GM10266 (cell line): ENCODE data around the gene STRAP.

Experiments used
- DNase-seq: peaks from one replicate; pipeline ENCODE4 v3.0.0; 2012; ENCODE audit errors: extremely low spot score
- TF ChIP-seq, protein P1 (sequence below): IDR thresholded peaks from 2 replicates; pipeline ENCODE4 v1.5.1; 2012; ENCODE audit warnings: mild to moderate bottlenecking, low read depth; ENCODE audit not compliant: control insufficient read depth, insufficient read depth; ENCODE audit errors: missing control alignments

Gene STRAP, protein sequence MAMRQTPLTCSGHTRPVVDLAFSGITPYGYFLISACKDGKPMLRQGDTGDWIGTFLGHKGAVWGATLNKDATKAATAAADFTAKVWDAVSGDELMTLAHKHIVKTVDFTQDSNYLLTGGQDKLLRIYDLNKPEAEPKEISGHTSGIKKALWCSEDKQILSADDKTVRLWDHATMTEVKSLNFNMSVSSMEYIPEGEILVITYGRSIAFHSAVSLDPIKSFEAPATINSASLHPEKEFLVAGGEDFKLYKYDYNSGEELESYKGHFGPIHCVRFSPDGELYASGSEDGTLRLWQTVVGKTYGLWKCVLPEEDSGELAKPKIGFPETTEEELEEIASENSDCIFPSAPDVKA

GRCh38 chr12:15882118-15882971 lies at the start of gene STRAP:
Gene STRAP, plus strand, starts transcription at chr12:15882387. Its CDS starts 321 bp downstream, at chr12:15882708.
- TF ChIP-seq, protein P1, sequence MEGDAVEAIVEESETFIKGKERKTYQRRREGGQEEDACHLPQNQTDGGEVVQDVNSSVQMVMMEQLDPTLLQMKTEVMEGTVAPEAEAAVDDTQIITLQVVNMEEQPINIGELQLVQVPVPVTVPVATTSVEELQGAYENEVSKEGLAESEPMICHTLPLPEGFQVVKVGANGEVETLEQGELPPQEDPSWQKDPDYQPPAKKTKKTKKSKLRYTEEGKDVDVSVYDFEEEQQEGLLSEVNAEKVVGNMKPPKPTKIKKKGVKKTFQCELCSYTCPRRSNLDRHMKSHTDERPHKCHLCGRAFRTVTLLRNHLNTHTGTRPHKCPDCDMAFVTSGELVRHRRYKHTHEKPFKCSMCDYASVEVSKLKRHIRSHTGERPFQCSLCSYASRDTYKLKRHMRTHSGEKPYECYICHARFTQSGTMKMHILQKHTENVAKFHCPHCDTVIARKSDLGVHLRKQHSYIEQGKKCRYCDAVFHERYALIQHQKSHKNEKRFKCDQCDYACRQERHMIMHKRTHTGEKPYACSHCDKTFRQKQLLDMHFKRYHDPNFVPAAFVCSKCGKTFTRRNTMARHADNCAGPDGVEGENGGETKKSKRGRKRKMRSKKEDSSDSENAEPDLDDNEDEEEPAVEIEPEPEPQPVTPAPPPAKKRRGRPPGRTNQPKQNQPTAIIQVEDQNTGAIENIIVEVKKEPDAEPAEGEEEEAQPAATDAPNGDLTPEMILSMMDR: no peak
- peak; percentile 90 for DNase-seq

DNA sequence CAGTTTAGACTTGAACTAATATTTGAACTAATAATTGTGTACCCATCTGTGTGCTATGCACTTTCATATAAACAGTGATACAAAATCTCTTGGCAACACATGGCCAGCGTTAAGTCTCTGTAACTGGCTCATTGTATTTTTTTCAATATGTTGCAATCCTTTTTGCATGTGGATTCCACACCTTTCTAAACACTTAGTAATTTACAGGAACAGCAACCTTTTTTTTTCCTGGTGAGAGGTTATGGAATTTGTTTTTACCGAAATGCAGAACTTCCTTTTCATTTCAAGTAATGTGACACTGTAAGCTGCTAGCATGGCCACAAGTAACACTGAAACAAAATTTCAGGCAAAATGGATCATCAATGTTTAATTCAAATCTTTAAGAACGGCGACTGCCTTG lies 47.6 kb upstream of the STRAP start:
- DNase-seq: no peak
- TF ChIP-seq, protein P1: no peak

DNA sequence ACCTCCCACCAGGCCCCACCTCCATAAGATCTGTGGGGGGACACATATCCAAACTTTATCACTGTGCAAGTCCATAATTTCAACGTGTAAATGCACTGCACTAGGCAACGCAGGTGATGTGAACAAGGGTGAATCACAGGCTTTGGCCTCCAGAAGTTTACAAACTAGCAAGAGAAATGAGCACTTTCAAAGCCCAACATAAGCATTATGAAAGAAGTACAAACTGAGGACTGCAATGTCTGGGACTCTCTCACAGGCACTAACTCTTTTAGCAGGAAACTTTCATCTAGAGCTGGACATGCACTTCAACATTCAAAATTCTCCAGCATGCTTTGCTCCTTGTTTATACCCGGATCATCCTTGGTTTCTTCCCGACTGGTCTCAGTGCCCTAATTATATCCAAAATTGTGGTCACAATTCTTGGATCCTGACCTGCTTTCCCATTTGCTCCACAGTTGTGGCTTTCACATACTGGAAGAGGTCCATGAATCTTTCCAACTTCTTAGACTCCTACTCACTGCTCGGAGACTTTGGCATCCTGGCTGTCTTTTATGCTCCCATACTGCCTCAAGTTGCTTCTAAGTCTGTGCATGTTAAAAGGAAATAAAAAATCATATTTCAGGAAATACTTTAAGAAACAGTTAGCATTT lies 44.9 kb upstream of the STRAP start:
- DNase-seq: no peak
- TF ChIP-seq, protein P1: no peak

- no peak for DNase-seq
- TF ChIP-seq, protein P1: no peak
These were observed 43.1 kb upstream of the STRAP start for GRCh38 chr12:15839041-15839440.

DNA sequence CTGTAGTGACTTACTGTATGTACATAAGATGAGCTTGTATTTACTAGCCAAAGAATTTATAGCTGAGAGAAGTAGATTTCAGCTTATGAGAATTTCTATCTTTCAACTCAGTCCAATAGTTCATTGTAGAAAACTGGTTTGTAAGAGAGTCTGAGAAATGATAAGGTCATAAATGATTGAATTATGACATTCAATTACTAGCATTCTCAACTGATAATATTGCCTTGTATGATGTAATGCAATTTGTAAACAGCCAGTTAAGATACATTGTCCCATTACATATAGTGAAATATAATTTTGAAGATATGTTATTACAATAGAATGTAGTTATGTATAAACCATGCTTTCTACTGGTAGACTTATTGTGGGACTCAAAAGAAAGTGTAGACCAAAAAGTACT lies 42.5 kb upstream of the STRAP start:
- TF ChIP-seq, protein P1: no peak
- DNase-seq: no peak

GRCh38 chr12:15842108-15842507 lies 40.1 kb upstream of the STRAP start:
- TF ChIP-seq, protein P1: no peak
- no peak for DNase-seq
